HEK293 (cell line): ENCODE results near the gene RFPL1.

Source experiments
- ATF2 ChIP-seq: fragments of 450-650 bp; formaldehyde crosslinking; IDR thresholded peaks from 2 replicates; pipeline ENCODE4 v1.5.1; 2016; ENCODE audit warnings: missing biosample characterization, missing genetic modification characterization, low read depth
- BCL11A ChIP-seq: fragments of 450-650 bp; formaldehyde crosslinking; IDR thresholded peaks from 2 replicates; pipeline ENCODE4 v1.5.1; 2016; ENCODE audit warnings: low read depth, missing biosample characterization, missing genetic modification characterization
- CTCF ChIP-seq: fragments of 450-650 bp; formaldehyde crosslinking; IDR thresholded peaks from 2 replicates; pipeline ENCODE4 v1.5.1; 2016; ENCODE audit warnings: missing biosample characterization, missing genetic modification characterization
- GLI4 ChIP-seq: fragments of 450-650 bp; formaldehyde crosslinking; IDR thresholded peaks from 2 replicates; pipeline ENCODE4 v1.5.1; 2016; ENCODE audit warnings: missing biosample characterization, missing genetic modification characterization
- TRIM28 ChIP-seq: IDR thresholded peaks from 2 replicates; pipeline ENCODE4 v1.6.1; 2011; ENCODE audit warnings: low read length, control low read depth, borderline replicate concordance
- ZNF10 ChIP-seq: fragments of 450-650 bp; formaldehyde crosslinking; IDR thresholded peaks from 2 replicates; pipeline ENCODE4 v1.5.1; 2017; ENCODE audit warnings: missing biosample characterization, missing genetic modification characterization
- ZNF174 ChIP-seq: fragments of 450-650 bp; formaldehyde crosslinking; IDR thresholded peaks from 2 replicates; pipeline ENCODE4 v1.5.0; 2017; ENCODE audit warnings: missing biosample characterization, mild to moderate bottlenecking, missing genetic modification characterization
- ZNF175 ChIP-seq: fragments of 450-650 bp; formaldehyde crosslinking; IDR thresholded peaks from 2 replicates; pipeline ENCODE4 v1.5.1; 2016; ENCODE audit warnings: missing biosample characterization, missing genetic modification characterization
- ZNF362 ChIP-seq: fragments of 450-650 bp; formaldehyde crosslinking; IDR thresholded peaks from 2 replicates; pipeline ENCODE4 v1.5.1; 2016; ENCODE audit warnings: missing biosample characterization, missing genetic modification characterization
- ZNF560 ChIP-seq: fragments of 450-650 bp; formaldehyde crosslinking; IDR thresholded peaks from 2 replicates; pipeline ENCODE4 v1.5.1; 2017; ENCODE audit warnings: missing biosample characterization, missing genetic modification characterization, borderline replicate concordance
- ZNF76 ChIP-seq: fragments of 450-650 bp; formaldehyde crosslinking; IDR thresholded peaks from 2 replicates; pipeline ENCODE4; 2016; ENCODE audit warnings: low read depth, missing biosample characterization, missing genetic modification characterization, borderline replicate concordance
- ZNF768 ChIP-seq: fragments of 450-650 bp; formaldehyde crosslinking; IDR thresholded peaks from 2 replicates; pipeline ENCODE4 v1.5.1; 2018; ENCODE audit warnings: missing biosample characterization, mild to moderate bottlenecking, missing genetic modification characterization
- TF ChIP-seq, protein P1 (sequence below): fragments of 450-650 bp; formaldehyde crosslinking; IDR thresholded peaks from 2 replicates; pipeline ENCODE4 v1.5.1; 2016; ENCODE audit warnings: missing biosample characterization, missing genetic modification characterization, low read depth
- TF ChIP-seq, protein P2 (sequence below): fragments of 450-650 bp; formaldehyde crosslinking; IDR thresholded peaks from 2 replicates; pipeline ENCODE4 v1.5.1; 2016; ENCODE audit warnings: missing biosample characterization, missing genetic modification characterization

DNA sequence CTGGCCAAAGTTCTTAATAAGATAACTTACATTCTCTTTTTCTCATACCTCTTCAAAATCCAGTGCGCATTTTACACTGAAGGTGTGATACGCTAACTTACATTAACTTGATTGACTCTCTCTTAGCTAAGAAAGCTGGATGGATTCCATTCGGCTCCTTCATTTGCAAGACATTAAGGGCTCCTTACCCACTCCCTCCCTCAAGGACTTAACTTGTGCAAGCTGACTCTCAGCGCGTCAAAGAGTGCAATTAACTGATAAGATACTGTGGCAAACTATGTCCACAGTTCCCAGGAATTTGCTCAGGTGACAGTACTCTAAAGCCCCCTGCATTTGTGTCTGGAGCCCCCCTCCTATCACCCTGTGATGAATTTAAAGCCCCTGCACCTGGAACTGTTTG, 6.4 kb upstream of the RFPL1 start:
- no peak for TF ChIP-seq CTCF (tag by site-specific recombination)
- no peak for TF ChIP-seq ZNF174
- TF ChIP-seq ATF2 (tag by site-specific recombination), result no peak
- no peak for TF ChIP-seq BCL11A (tag by site-specific recombination)
- TF ChIP-seq ZNF10, result no peak
- TF ChIP-seq ZNF175, result no peak
- no peak for TF ChIP-seq ZNF76 (tag by site-specific recombination)
- TF ChIP-seq, protein P1, sequence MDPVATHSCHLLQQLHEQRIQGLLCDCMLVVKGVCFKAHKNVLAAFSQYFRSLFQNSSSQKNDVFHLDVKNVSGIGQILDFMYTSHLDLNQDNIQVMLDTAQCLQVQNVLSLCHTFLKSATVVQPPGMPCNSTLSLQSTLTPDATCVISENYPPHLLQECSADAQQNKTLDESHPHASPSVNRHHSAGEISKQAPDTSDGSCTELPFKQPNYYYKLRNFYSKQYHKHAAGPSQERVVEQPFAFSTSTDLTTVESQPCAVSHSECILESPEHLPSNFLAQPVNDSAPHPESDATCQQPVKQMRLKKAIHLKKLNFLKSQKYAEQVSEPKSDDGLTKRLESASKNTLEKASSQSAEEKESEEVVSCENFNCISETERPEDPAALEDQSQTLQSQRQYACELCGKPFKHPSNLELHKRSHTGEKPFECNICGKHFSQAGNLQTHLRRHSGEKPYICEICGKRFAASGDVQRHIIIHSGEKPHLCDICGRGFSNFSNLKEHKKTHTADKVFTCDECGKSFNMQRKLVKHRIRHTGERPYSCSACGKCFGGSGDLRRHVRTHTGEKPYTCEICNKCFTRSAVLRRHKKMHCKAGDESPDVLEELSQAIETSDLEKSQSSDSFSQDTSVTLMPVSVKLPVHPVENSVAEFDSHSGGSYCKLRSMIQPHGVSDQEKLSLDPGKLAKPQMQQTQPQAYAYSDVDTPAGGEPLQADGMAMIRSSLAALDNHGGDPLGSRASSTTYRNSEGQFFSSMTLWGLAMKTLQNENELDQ (tag by site-specific recombination), result no peak
- no peak for TF ChIP-seq TRIM28
- no peak for TF ChIP-seq ZNF768
- no peak for TF ChIP-seq ZNF362
- TF ChIP-seq GLI4 (tag by site-specific recombination), result no peak
- no peak for TF ChIP-seq ZNF560 (tag by site-specific recombination)
- TF ChIP-seq, protein P2, sequence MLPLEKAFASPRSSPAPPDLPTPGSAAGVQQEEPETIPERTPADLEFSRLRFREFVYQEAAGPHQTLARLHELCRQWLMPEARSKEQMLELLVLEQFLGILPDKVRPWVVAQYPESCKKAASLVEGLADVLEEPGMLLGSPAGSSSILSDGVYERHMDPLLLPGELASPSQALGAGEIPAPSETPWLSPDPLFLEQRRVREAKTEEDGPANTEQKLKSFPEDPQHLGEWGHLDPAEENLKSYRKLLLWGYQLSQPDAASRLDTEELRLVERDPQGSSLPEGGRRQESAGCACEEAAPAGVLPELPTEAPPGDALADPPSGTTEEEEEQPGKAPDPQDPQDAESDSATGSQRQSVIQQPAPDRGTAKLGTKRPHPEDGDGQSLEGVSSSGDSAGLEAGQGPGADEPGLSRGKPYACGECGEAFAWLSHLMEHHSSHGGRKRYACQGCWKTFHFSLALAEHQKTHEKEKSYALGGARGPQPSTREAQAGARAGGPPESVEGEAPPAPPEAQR (tag by site-specific recombination), result no peak
